C4-2B (cell line): ENCODE results near the gene SH2D7.
A peak's percentile ranks its signal among the peaks of the same experiment; 100 is the strongest.

Experiments used
- H3K27ac ChIP-seq: fragments of 450-650 bp; 2 replicates; pipeline ENCODE4 v1.5.1; 2017
- ZFX ChIP-seq: fragments of 450-650 bp; IDR thresholded peaks from 2 replicates; pipeline ENCODE4 v1.6.1; 2017
- TF ChIP-seq, protein P1 (sequence below): fragments of 450-650 bp; conservative IDR thresholded peaks from 2 replicates; pipeline ENCODE4 v1.5.1; 2017; ENCODE audit warnings: mild to moderate bottlenecking

The SH2D7 gene

DNA sequence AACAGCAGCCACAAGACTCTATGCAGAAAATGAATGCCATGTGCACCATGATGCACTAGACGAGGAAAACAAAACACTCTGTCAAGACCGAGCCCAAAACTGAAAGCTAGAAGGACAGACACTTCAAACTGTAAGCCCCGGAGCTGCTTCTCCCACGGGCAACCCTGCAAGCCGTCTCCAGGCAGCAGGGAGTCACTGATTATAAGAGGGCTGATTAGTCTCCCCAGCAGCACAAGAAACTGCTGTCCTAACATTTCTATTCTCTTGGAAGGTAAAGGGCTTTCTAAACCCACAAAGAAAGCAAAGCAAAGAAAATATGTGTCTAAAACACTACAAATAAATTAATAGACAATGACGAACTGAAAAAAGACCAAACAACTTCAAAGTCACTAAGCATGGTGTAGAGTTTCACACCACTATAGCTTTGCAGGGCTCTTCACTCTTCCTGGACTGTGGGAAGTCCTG lies 30.4 kb upstream of the SH2D7 start:
- H3K27ac ChIP-seq = peak overlapping the region; percentile 33; the same call in 1 of the 2 replicates
- TF ChIP-seq, protein P1, sequence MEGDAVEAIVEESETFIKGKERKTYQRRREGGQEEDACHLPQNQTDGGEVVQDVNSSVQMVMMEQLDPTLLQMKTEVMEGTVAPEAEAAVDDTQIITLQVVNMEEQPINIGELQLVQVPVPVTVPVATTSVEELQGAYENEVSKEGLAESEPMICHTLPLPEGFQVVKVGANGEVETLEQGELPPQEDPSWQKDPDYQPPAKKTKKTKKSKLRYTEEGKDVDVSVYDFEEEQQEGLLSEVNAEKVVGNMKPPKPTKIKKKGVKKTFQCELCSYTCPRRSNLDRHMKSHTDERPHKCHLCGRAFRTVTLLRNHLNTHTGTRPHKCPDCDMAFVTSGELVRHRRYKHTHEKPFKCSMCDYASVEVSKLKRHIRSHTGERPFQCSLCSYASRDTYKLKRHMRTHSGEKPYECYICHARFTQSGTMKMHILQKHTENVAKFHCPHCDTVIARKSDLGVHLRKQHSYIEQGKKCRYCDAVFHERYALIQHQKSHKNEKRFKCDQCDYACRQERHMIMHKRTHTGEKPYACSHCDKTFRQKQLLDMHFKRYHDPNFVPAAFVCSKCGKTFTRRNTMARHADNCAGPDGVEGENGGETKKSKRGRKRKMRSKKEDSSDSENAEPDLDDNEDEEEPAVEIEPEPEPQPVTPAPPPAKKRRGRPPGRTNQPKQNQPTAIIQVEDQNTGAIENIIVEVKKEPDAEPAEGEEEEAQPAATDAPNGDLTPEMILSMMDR = no peak
- no peak for TF ChIP-seq ZFX

DNA sequence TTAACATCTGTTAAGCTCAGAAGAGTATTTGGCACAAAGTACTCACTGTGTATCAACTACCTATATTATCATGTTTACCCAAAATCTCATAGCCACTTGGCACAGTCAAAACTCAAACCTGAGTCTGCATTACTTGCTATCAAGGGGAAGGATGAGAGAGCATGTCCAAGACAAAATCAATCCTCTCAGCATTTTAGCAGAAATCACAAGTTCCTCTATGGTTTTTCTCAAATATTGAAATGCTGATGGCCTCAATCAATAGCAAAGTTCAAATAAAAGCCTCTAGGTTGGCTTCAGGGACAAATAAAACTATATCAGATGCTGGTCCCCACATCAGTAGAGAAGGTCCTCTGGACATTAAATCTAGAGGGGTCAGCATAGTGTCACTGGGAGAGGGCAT lies 29.1 kb upstream of the SH2D7 start:
- TF ChIP-seq, protein P1 = no peak
- TF ChIP-seq ZFX = no peak
- H3K27ac ChIP-seq = no peak overlapping the region

DNA sequence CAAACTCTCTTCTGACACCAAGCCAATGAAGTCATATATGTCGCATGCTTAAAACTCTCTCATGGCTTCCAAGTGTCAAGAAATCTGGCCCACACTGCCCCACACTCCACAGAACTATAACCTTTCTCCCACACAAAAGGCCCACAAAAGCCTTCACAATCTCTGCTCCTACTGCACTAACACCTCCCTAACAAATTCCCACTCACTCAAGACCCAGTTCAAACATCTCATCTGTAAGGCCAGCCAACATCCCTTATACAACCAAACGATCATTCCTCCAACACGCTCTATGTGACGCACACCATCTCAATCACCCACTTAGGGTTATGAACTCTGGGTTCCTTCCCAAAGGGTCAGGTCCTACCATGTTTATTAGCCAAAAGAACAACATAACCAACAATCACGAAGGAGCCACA lies 28.4 kb upstream of the SH2D7 start:
- H3K27ac ChIP-seq = no peak overlapping the region
- no peak for TF ChIP-seq ZFX
- TF ChIP-seq, protein P1 = no peak

DNA sequence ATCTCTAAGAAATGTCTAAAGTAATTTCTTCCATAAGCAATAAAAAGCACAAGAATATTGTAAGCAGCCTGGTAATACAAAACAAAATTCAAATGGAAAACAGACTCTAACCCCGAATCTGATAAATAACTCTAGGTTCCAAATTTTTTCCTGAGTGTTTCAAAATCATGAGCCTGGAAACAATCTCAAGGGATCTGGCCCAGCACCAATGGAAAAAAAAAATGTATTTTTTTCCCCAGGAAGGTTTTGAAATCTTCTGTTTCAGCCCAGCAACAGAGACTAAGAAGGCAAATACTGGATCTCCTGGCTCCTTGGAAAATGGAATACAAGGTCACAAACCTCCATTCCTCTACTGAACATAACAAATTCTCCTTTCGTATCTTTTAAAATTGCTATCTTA lies 27.8 kb upstream of the SH2D7 start:
- no peak overlapping the region for H3K27ac ChIP-seq
- no peak for TF ChIP-seq ZFX
- TF ChIP-seq, protein P1 = no peak

DNA sequence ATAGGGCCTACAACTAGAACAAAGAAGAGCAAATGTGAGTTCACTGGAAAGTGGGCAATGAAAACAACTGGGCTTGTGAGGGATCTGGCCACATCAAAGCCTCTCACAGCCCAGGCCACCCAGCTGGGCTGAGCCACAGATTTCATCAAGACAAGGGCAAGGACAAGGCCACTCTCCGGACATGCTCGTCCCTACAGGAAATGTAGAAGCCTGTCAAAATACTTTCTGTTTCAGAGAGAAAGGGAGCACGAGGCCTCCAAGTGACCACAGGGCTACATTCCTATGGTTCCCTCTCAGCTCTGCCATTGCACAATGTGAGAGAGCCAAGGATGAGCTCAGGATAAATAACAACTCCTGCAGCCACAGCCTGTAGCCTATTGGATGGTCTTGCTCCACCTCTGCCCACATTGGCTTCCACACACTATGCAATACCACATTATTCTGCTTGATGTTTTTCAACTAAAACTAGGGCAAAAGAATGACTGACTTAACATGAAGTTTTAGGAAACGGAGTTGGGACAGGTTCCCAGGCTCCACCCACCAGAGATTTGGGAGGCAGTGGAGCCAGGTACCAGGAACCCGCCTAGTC lies 27.0 kb upstream of the SH2D7 start:
- no peak overlapping the region for H3K27ac ChIP-seq

DNA sequence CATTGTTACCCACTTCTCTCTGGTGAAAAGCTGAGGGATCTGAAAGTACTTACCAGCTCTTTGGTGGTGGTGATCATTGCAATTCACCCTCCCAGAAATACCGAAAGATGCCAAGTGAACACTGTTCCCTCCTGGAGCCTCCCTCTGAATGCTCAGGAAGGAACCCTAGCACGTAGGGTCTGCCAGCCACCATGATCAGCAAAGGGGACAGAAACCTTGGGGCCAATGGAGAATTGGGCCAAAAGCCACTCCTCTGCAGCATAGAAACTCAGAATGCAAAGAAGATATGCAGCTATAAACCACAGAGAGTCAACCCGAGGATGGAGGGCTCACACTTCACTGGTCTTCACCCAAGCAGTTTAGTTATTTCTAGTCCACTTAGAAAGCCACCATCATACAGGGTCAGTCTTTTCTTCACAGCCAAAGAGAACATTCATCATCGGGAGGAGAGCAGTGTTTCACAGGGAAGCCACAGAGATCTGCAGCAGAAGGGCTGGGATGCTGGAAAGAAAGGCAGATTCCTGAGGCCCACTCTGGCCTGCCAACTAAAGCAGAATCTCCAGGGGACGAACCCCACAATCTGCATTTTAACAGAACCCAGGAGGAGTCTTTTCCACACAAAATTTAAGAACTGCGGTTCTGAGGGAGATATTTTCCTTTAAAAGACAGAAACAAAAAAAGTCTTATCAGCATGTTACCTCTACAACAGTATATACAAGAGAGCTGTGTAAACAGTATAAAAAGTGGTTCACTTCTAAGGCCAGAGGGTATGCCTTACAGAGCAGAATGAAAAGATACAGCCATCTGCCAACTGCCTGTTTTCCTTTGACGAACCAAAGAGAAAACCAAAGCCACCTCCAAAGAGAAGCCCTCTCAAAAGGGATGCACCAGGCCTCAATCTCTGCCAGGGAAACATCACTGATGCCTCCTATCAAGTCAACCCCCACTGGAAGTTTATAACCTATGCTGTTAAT lies 26.1 kb upstream of the SH2D7 start:
- no peak for TF ChIP-seq ZFX
- TF ChIP-seq, protein P1 = no peak
- H3K27ac ChIP-seq = peak overlapping the region; percentile 69

More for the DNA sequence above, 27.0 kb upstream of the SH2D7 start:
- TF ChIP-seq ZFX = no peak
- TF ChIP-seq, protein P1 = no peak
